ENCODE results near the gene IFT80. TPM values are rescaled to one million over a fixed set of nuclear protein-coding genes. Genes with fewer than 3 reads are reported as not detected.

Gene IFT80
- total RNA-seq, 2 experiments from 2014 or later = 9.2 to 10.4 TPM

GRCh38 chr3:160395297-160395696 lies 3.7 kb downstream of the IFT80 start:
- Mint-ChIP-seq H3K27ac (no peak overlapping the region), H3K9me3 (no peaks in the 10 kb centered on the region), H3K36me3 (ENCODE audit: low read depth) (peaks cover 9% of the 10 kb centered on the region), H3K27me3 (peaks cover 1% of the 10 kb centered on the region), H3K4me1 (ENCODE audit: low read depth) (peaks cover 8% of the 10 kb centered on the region), H3K4me3 (no peak overlapping the region)
- no peak for TF ChIP-seq CTCF (IDR thresholded peaks at IDR 0.05)
- ATAC-seq (no peak), DNase-seq (no peak)
- ChIA-PET POLR2A (interaction anchor here (1.2 to 2.5 kb wide), 2 partner anchors 16 kb away, joined by 3 to 6 read pairs; no protein-coding TSS in a partner anchor), CTCF (interaction anchor here (1.0 kb wide), 1 partner anchor 9 kb away, joined by 3 read pairs; no protein-coding TSS in a partner anchor)
- intact Hi-C loops (cut with micrococcal nuclease) = no loop called here

- DNase-seq = no peak
- peaks cover 8% of the 10 kb centered on the region for H3K4me1 Mint-ChIP-seq (ENCODE audit: low read depth)
- H3K36me3 Mint-ChIP-seq (ENCODE audit: low read depth) = peaks cover 3% of the 10 kb centered on the region
- H3K27me3 Mint-ChIP-seq = no peaks in the 10 kb centered on the region
- no peak overlapping the region for H3K4me3 Mint-ChIP-seq
- ChIA-PET POLR2A (no interaction called here), CTCF (interaction anchor here (0.9 to 1.5 kb wide), 3 partner anchors 14 to 56 kb away, joined by 3 read pairs; partner anchors contain the start of gene TRIM59)
- H3K9me3 Mint-ChIP-seq = no peaks in the 10 kb centered on the region
- H3K27ac Mint-ChIP-seq = no peak overlapping the region
- no peak for ATAC-seq
- intact Hi-C loops (cut with micrococcal nuclease) = no loop called here
- TF ChIP-seq CTCF (IDR thresholded peaks at IDR 0.05) = no peak
Observed at GRCh38 chr3:160394009-160394392, 5.0 kb downstream of the IFT80 start.

- ATAC-seq = no peak
- Mint-ChIP-seq H3K4me1 (ENCODE audit: low read depth) (peaks cover 8% of the 10 kb centered on the region), H3K27ac (no peak overlapping the region), H3K36me3 (ENCODE audit: low read depth) (peaks cover 3% of the 10 kb centered on the region), H3K27me3 (no peaks in the 10 kb centered on the region), H3K9me3 (no peaks in the 10 kb centered on the region), H3K4me3 (no peak overlapping the region)
- intact Hi-C loops (cut with micrococcal nuclease) = no loop called here
- ChIA-PET CTCF (interaction anchor here (0.9 to 1.5 kb wide), 3 partner anchors 14 to 56 kb away, joined by 3 read pairs; partner anchors contain the start of gene TRIM59), POLR2A (interaction anchor here (0.5 kb wide), 1 partner anchor 306 kb away, joined by 3 read pairs; no protein-coding TSS in a partner anchor)
- TF ChIP-seq CTCF (IDR thresholded peaks at IDR 0.05) = no peak
- DNase-seq = no peak
Observed at GRCh38 chr3:160393346-160394008, 5.5 kb downstream of the IFT80 start.

GRCh38 chr3:160392798-160393197 lies 6.2 kb downstream of the IFT80 start:
- H3K27ac Mint-ChIP-seq = no peak overlapping the region
- intact Hi-C loops (cut with micrococcal nuclease) = no loop called here
- H3K9me3 Mint-ChIP-seq = no peaks in the 10 kb centered on the region
- POLR2A ChIA-PET = no interaction called here
- DNase-seq (no peak), ATAC-seq (no peak)
- peaks cover 3% of the 10 kb centered on the region for H3K36me3 Mint-ChIP-seq (ENCODE audit: low read depth)
- no peak overlapping the region for H3K4me3 Mint-ChIP-seq
- peaks cover 5% of the 10 kb centered on the region for H3K4me1 Mint-ChIP-seq (ENCODE audit: low read depth)
- no peaks in the 10 kb centered on the region for H3K27me3 Mint-ChIP-seq
- CTCF ChIA-PET = interaction anchor here (1.5 to 1.8 kb wide), 2 partner anchors 20 to 57 kb away, joined by 3 to 4 read pairs; partner anchors contain the start of gene TRIM59
- no peak for TF ChIP-seq CTCF (IDR thresholded peaks at IDR 0.05)

- TF ChIP-seq CTCF (IDR thresholded peaks at IDR 0.05) = no peak
- ATAC-seq (peak; percentile 13), DNase-seq (no peak)
- Mint-ChIP-seq H3K27ac (no peak overlapping the region), H3K27me3 (no peaks in the 10 kb centered on the region), H3K4me1 (ENCODE audit: low read depth) (peaks cover 6% of the 10 kb centered on the region), H3K9me3 (no peaks in the 10 kb centered on the region), H3K4me3 (no peak overlapping the region), H3K36me3 (ENCODE audit: low read depth) (peaks cover 3% of the 10 kb centered on the region)
- ChIA-PET POLR2A (interaction anchor here (0.6 to 1.1 kb wide), 2 partner anchors 9 to 61 kb away, joined by 3 to 4 read pairs; partner anchors contain the start of gene SMC4), CTCF (interaction anchor here (1.1 kb wide), 1 partner anchor 22 kb away, joined by 5 read pairs; no protein-coding TSS in a partner anchor)
- intact Hi-C loops (cut with micrococcal nuclease) = no loop called here
Observed at GRCh38 chr3:160390565-160391138, 8.4 kb downstream of the IFT80 start.

All from activated CD8-positive, alpha-beta T cell treated with anti-CD3 and anti-CD28 coated beads for 36 hours (primary cell).